Peyer's patch (tissue), 4 donors: Measurements from ENCODE around the gene UROD.

Source experiments
- POLR2A ChIP-seq, 2 donors: fragments of 450-650 bp; IDR thresholded peaks; one replicate each; pipeline ENCODE4 v1.5.1; 2017; ENCODE audit warnings: antibody characterized with exemption in 2 of 2, mild to moderate bottlenecking in 2 of 2, moderate library complexity in 2 of 2
- TF ChIP-seq, protein P1 (sequence below), 6 experiments: fragments of 450-650 bp in 4 of 6; fragments of 200-600 bp in 2 of 6; sonication (generic) in 1 of 6; IDR thresholded peaks; one replicate each; pipeline ENCODE4 v1.5.1; 2017 to 2019; ENCODE audit warnings: antibody characterized with exemption in 6 of 6, mild to moderate bottlenecking in 3 of 6, moderate library complexity in 1 of 6

GRCh38 chr1:45011837-45012638 lies at the start of gene UROD:
- TF ChIP-seq, protein P1, sequence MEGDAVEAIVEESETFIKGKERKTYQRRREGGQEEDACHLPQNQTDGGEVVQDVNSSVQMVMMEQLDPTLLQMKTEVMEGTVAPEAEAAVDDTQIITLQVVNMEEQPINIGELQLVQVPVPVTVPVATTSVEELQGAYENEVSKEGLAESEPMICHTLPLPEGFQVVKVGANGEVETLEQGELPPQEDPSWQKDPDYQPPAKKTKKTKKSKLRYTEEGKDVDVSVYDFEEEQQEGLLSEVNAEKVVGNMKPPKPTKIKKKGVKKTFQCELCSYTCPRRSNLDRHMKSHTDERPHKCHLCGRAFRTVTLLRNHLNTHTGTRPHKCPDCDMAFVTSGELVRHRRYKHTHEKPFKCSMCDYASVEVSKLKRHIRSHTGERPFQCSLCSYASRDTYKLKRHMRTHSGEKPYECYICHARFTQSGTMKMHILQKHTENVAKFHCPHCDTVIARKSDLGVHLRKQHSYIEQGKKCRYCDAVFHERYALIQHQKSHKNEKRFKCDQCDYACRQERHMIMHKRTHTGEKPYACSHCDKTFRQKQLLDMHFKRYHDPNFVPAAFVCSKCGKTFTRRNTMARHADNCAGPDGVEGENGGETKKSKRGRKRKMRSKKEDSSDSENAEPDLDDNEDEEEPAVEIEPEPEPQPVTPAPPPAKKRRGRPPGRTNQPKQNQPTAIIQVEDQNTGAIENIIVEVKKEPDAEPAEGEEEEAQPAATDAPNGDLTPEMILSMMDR (IDR thresholded peaks at IDR 0.05), result no peak
- peak; percentile 31 to 53 for TF ChIP-seq POLR2A (IDR thresholded peaks at IDR 0.05)
